Astrocyte (in vitro differentiated cells and primary cell): ENCODE measurements around the gene TRAPPC3. TPM values are rescaled to one million over a fixed set of nuclear protein-coding genes. Genes with fewer than 3 reads are reported as not detected.

Experiments
- DNase-seq: peaks from one replicate; pipeline ENCODE4 v3.0.0-alpha.2; 2010; ENCODE audit warnings: low read depth
- FAIRE-seq: peaks from 2 replicates; lab custom pipeline; 2011; peaks lifted over from hg19 to GRCh38; lab: Jason Lieb, UNC
- H2AFZ ChIP-seq: 2 replicates; pipeline ENCODE4 v1.6.0; 2012; ENCODE audit warnings: low read depth, low read length, inconsistent platforms
- H3K27ac ChIP-seq: 2 replicates; pipeline ENCODE4 v1.5.1; 2011; ENCODE audit warnings: low read depth, low read length, inconsistent platforms
- H3K27me3 ChIP-seq: 2 replicates; pipeline ENCODE4 v1.6.0; 2011; ENCODE audit warnings: low read length, inconsistent platforms; ENCODE audit not compliant: insufficient read depth
- H3K36me3 ChIP-seq: 2 replicates; pipeline ENCODE4 v1.5.1; 2011; ENCODE audit warnings: low read length, inconsistent platforms; ENCODE audit not compliant: insufficient read depth
- H3K4me1 ChIP-seq: 2 replicates; pipeline ENCODE4 v1.5.1; 2011; ENCODE audit warnings: low read length, inconsistent platforms; ENCODE audit not compliant: insufficient read depth
- H3K4me2 ChIP-seq: 2 replicates; pipeline ENCODE4 v1.6.0; 2012; ENCODE audit warnings: low read length, inconsistent platforms
- H3K4me3 ChIP-seq: 2 replicates; pipeline ENCODE4 v1.5.1; 2011; ENCODE audit warnings: low read depth, mild to moderate bottlenecking, low read length, inconsistent platforms; ENCODE audit not compliant: insufficient read depth
- H3K79me2 ChIP-seq: 2 replicates; pipeline ENCODE4 v1.6.0; 2012; ENCODE audit warnings: mild to moderate bottlenecking, low read length, inconsistent platforms; ENCODE audit not compliant: insufficient read depth
- H3K9ac ChIP-seq: 2 replicates; pipeline ENCODE4 v1.6.0; 2012; ENCODE audit warnings: mild to moderate bottlenecking, low read length, inconsistent platforms
- H3K9me3 ChIP-seq: 2 replicates; pipeline ENCODE4 v1.5.1; 2012; ENCODE audit warnings: low read depth, mild to moderate bottlenecking, low read length, inconsistent platforms; ENCODE audit not compliant: insufficient read depth
- H4K20me1 ChIP-seq: 2 replicates; pipeline ENCODE4 v1.6.0; 2012; ENCODE audit warnings: low read length, inconsistent platforms; ENCODE audit not compliant: insufficient read depth
- H3K27ac Mint-ChIP-seq: one replicate; pipeline ENCODE4 v1.8.0; 2021; ENCODE audit warnings: mild to moderate bottlenecking, mixed read lengths; ENCODE audit not compliant: unreplicated experiment
- H3K27me3 Mint-ChIP-seq: one replicate; pipeline ENCODE4 v1.8.0; 2021; ENCODE audit warnings: low read depth, mixed read lengths; ENCODE audit not compliant: unreplicated experiment
- H3K36me3 Mint-ChIP-seq: one replicate; pipeline ENCODE4 v1.8.0; 2021; ENCODE audit warnings: low read depth, mixed read lengths; ENCODE audit not compliant: unreplicated experiment
- H3K4me1 Mint-ChIP-seq: one replicate; pipeline ENCODE4 v1.8.0; 2021; ENCODE audit warnings: low read depth, mixed read lengths; ENCODE audit not compliant: unreplicated experiment
- H3K4me3 Mint-ChIP-seq: one replicate; pipeline ENCODE4 v1.8.0; 2021; ENCODE audit warnings: mild to moderate bottlenecking, moderate library complexity, mixed read lengths; ENCODE audit not compliant: unreplicated experiment
- H3K9me3 Mint-ChIP-seq: one replicate; pipeline ENCODE4 v1.8.0; 2021; ENCODE audit warnings: mild to moderate bottlenecking, mixed read lengths; ENCODE audit not compliant: unreplicated experiment
- EZH2 ChIP-seq: IDR thresholded peaks from 2 replicates; pipeline ENCODE4 v1.6.1; 2012; ENCODE audit warnings: mild to moderate bottlenecking, low read length, inconsistent platforms; ENCODE audit not compliant: insufficient read depth
- total RNA-seq: library from RNA; stranded (reverse); gene quantifications from 2 replicates; pipeline ENCODE4 v1.2.1, GENCODE V29; 2021
- TF ChIP-seq, protein P1 (sequence below): IDR thresholded peaks from 2 replicates; pipeline ENCODE4 v1.5.1; 2011; ENCODE audit warnings: low read depth, mild to moderate bottlenecking, inconsistent platforms, low read length, moderate library complexity; ENCODE audit not compliant: insufficient read depth

Gene TRAPPC3
- total RNA-seq, 1 donor from 2014 or later, result 87.1 TPM

DNA sequence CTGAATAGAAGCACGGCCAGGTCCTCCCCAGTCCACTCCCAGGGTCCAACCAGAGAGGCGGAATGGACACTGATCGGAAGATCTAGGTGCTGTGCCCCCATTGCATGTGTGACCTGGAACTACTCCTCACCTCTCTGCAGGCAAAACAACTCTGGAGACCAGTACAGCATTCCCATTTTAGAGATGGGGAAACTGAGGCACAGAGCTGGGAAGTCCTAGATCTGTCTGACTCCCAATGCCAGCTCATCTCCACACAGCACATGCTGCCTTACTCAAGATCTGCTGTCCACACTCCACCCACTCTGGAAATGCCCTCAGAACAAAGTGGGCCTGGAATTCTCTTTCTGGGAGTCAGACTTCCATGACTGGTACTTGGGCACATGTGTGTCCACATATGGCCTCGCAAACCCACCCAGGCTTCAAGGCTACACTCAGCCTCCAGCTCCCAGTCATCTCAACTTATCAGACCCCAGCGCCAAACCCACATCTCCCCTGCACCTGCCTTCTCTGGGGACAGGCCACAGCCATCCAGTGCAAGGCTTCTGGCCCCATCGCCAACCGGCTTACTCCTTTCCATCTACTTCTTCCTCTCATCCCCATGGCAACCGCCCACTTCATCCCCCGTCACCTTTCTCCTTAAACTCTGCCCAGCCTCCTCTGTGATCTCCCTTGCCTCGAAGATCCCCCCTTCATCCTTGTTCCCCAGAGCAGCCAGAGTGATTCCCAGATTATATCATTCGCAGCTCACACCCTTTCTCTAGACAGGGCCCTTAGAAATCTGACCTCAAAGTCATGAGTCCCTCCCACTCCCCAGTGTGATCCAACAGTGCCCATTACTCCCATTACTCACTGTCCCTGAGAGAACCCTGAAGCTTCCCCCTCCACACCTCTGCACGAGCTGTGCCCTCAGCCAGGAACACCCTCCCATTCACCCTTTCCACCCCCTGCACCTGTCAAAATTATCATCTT lies 26.9 kb downstream of the TRAPPC3 start:
- DNase-seq, result no peak
- Mint-ChIP-seq H3K36me3 (no peaks in the 10 kb centered on the region), H3K27ac (no peak overlapping the region)

GRCh38 chr1:36119456-36119855 lies 29.8 kb downstream of the TRAPPC3 start:
- peaks cover 37% of the 10 kb centered on the region for H3K4me1 Mint-ChIP-seq
- no peaks in the 10 kb centered on the region for H3K36me3 Mint-ChIP-seq
- H3K27ac Mint-ChIP-seq, result no peak overlapping the region
- Histone ChIP-seq H2AFZ (no peak overlapping the region), H3K36me3 (no peaks in the 10 kb centered on the region), H3K4me2 (peak overlapping the region; percentile 28), H3K9me3 (no peaks in the 10 kb centered on the region), H3K4me1 (peaks cover 27% of the 10 kb centered on the region), H3K4me3 (no peak overlapping the region), H3K79me2 (no peaks in the 10 kb centered on the region), H3K9ac (no peak overlapping the region), H3K27ac (no peak overlapping the region), H4K20me1 (no peaks in the 10 kb centered on the region), H3K27me3 (peaks cover 8% of the 10 kb centered on the region)
- H3K9me3 Mint-ChIP-seq, result no peaks in the 10 kb centered on the region
- H3K27me3 Mint-ChIP-seq, result peaks cover 23% of the 10 kb centered on the region
- FAIRE-seq, result no peak
- H3K4me3 Mint-ChIP-seq, result no peak overlapping the region
- TF ChIP-seq, protein P1, sequence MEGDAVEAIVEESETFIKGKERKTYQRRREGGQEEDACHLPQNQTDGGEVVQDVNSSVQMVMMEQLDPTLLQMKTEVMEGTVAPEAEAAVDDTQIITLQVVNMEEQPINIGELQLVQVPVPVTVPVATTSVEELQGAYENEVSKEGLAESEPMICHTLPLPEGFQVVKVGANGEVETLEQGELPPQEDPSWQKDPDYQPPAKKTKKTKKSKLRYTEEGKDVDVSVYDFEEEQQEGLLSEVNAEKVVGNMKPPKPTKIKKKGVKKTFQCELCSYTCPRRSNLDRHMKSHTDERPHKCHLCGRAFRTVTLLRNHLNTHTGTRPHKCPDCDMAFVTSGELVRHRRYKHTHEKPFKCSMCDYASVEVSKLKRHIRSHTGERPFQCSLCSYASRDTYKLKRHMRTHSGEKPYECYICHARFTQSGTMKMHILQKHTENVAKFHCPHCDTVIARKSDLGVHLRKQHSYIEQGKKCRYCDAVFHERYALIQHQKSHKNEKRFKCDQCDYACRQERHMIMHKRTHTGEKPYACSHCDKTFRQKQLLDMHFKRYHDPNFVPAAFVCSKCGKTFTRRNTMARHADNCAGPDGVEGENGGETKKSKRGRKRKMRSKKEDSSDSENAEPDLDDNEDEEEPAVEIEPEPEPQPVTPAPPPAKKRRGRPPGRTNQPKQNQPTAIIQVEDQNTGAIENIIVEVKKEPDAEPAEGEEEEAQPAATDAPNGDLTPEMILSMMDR, result no peak
- DNase-seq, result no peak

More for the DNA sequence above, 26.9 kb downstream of the TRAPPC3 start:
- Histone ChIP-seq H3K9me3 (no peaks in the 10 kb centered on the region), H3K36me3 (no peaks in the 10 kb centered on the region), H2AFZ (no peak overlapping the region), H3K27me3 (peaks cover 13% of the 10 kb centered on the region), H4K20me1 (no peaks in the 10 kb centered on the region), H3K9ac (no peak overlapping the region), H3K4me1 (peaks cover 12% of the 10 kb centered on the region), H3K27ac (no peak overlapping the region), H3K4me3 (no peak overlapping the region), H3K79me2 (no peaks in the 10 kb centered on the region), H3K4me2 (no peak overlapping the region)
- Mint-ChIP-seq H3K27me3 (peaks cover 36% of the 10 kb centered on the region), H3K4me3 (peak overlapping the region; percentile 60), H3K4me1 (peaks cover 30% of the 10 kb centered on the region), H3K9me3 (peaks cover 2% of the 10 kb centered on the region)
- TF ChIP-seq, protein P1, result no peak
- TF ChIP-seq EZH2, result no peak
- no peak for FAIRE-seq
